ENCODE data around the gene CLK1. TPM values are rescaled to one million over a fixed set of nuclear protein-coding genes. Genes with fewer than 3 reads are reported as not detected.

CLK1 gene
- total and polyA plus RNA-seq, 2 donors (not counting 3 experiments of a cell fraction or from before 2014, with no cell fraction given), result 61.4 to 92.4 TPM

DNA sequence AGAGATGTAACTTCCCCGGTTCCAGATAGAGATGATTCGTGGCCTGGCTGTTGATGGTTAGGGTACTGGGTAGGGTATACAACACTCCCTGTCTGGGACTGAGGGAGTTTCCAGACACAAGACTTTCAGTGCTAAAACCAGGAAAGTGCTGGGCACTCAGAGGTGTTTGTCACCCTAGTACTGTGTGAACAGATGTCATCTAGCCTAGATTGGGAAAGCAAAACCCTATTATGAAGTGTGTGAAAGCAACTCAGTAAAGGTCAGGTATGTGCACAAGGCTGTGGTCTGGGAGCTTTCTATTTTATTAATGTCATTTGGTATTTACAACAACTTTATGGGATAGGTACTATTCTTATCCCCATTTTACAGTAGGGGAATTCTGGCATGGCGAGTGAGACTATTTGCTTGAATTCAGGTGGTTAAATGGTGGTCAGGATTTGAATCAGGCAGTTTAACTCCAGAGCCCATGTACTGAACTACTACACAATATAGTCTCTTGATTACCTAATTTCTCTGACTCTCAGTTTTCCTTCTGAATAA, 50.1 kb downstream of the CLK1 start:
- intact Hi-C loops (cut with micrococcal nuclease) (loop anchor here (5.0 kb wide), 1 partner anchor 832 kb away; no protein-coding TSS in a partner anchor), dilution Hi-C loops (cut with MboI; ENCODE audit: extremely low pct_ligation_motif_present, low sequenced_read_pairs) (no loop called here)
- Histone ChIP-seq H3K27ac (ENCODE audit: insufficient read depth, low read depth, low read length) (no peak overlapping the region), H3K9me3 (replicated peaks; ENCODE audit: control insufficient read depth, insufficient read depth, low read length) (no peaks in the 10 kb centered on the region), H3K4me1 (ENCODE audit: control insufficient read depth, extremely low read depth, insufficient read depth, low read length) (peaks cover 32% of the 10 kb centered on the region), H3K79me2 (ENCODE audit: control insufficient read depth, insufficient read depth, low read length) (peaks cover 57% of the 10 kb centered on the region), H3K4me3 (replicated peaks in 1 of 3; ENCODE audit: insufficient read depth in 1 of 3, low read depth in 1 of 3, low read length in 3 of 3) (no peak overlapping the region), H4K20me1 (replicated peaks; ENCODE audit: control insufficient read depth, extremely low read depth, insufficient read depth, low read length) (peaks cover 13% of the 10 kb centered on the region), H3K9ac (replicated peaks; ENCODE audit: extremely low read depth, insufficient read depth, low read length) (no peak overlapping the region), H2AFZ (ENCODE audit: low read depth, low read length) (no peak overlapping the region), H3K27me3 (ENCODE audit: control insufficient read depth in 2 of 2, insufficient read depth in 2 of 2, low read length in 2 of 2) (no peaks in the 10 kb centered on the region), H3K36me3 (ENCODE audit: control insufficient read depth in 2 of 2, extremely low read depth in 1 of 2, insufficient read depth in 2 of 2, low read length in 2 of 2) (peaks cover 27 to 45% of the 10 kb centered on the region in 2 experiments), H3K9me1 (replicated peaks; ENCODE audit: control insufficient read depth, extremely low read depth, insufficient read depth, low read length) (no peaks in the 10 kb centered on the region), H3K4me2 (ENCODE audit: insufficient read depth, low read length) (peak overlapping the region; percentile 100)
- ChIA-PET CTCF (interaction anchor here (1.0 to 3.0 kb wide), 4 partner anchors 49 to 101 kb away, joined by 3 to 18 read pairs (median 6); no protein-coding TSS in a partner anchor), POLR2A (interaction anchor here (1.7 kb wide), 1 partner anchor 101 kb away, joined by 8 read pairs; no protein-coding TSS in a partner anchor)
- BruUV-seq (replicated peaks), result no TSS peak
- DNase-seq (ENCODE audit: low read depth, low spot score) (no peak), FAIRE-seq (no peak)
- TF ChIP-seq, protein P1, sequence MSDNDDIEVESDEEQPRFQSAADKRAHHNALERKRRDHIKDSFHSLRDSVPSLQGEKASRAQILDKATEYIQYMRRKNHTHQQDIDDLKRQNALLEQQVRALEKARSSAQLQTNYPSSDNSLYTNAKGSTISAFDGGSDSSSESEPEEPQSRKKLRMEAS (IDR thresholded peaks at IDR 0.05; ENCODE audit: insufficient read depth, insufficient read length), result no peak
- no peak for TF ChIP-seq GATA2 (IDR thresholded peaks at IDR 0.05; ENCODE audit: insufficient read depth, insufficient read length, low read depth, low read length)
- no peak for TF ChIP-seq EZH2 (IDR thresholded peaks at IDR 0.05; ENCODE audit: borderline replicate concordance, low read depth, low read length, severe bottlenecking)
- no peak for TF ChIP-seq JUN (IDR thresholded peaks at IDR 0.05; ENCODE audit: borderline replicate concordance, insufficient read depth, insufficient read length, low read depth)
- no peak for TF ChIP-seq MYC (IDR thresholded peaks at IDR 0.05; ENCODE audit: low read depth, low read length)
- TF ChIP-seq POLR2A (IDR thresholded peaks at IDR 0.05; ENCODE audit: low read depth, low read length), result no peak
- TF ChIP-seq, protein P2, sequence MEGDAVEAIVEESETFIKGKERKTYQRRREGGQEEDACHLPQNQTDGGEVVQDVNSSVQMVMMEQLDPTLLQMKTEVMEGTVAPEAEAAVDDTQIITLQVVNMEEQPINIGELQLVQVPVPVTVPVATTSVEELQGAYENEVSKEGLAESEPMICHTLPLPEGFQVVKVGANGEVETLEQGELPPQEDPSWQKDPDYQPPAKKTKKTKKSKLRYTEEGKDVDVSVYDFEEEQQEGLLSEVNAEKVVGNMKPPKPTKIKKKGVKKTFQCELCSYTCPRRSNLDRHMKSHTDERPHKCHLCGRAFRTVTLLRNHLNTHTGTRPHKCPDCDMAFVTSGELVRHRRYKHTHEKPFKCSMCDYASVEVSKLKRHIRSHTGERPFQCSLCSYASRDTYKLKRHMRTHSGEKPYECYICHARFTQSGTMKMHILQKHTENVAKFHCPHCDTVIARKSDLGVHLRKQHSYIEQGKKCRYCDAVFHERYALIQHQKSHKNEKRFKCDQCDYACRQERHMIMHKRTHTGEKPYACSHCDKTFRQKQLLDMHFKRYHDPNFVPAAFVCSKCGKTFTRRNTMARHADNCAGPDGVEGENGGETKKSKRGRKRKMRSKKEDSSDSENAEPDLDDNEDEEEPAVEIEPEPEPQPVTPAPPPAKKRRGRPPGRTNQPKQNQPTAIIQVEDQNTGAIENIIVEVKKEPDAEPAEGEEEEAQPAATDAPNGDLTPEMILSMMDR (IDR thresholded peaks at IDR 0.05; ENCODE audit: extremely low read depth in 1 of 2, insufficient read depth in 1 of 2, low read depth in 1 of 2, low read length in 2 of 2), result no peak
- TF ChIP-seq FOS (IDR thresholded peaks at IDR 0.05; ENCODE audit: borderline replicate concordance, insufficient read depth, low read length), result no peak
- TF ChIP-seq POLR2AphosphoS5 (IDR thresholded peaks at IDR 0.05; ENCODE audit: insufficient read depth, low read depth, low read length), result no peak

Data from endothelial cell of umbilical vein (primary cell).